HCT116 (cell line): Measurements from ENCODE around the gene RAMP2.

Source experiments
- CTCF ChIP-seq, 3 experiments: fragments of 200-600 bp in 1 of 3; sonication (generic) in 1 of 3; IDR thresholded peaks in 2 of 3; conservative IDR thresholded peaks in 1 of 3; 2 replicates each; pipeline ENCODE4 v1.5.1; 2012 to 2017; ENCODE audit warnings: low read depth in 2 of 3, low read length in 2 of 3, antibody characterized with exemption in 1 of 3, borderline replicate concordance in 1 of 3, control low read depth in 1 of 3, mild to moderate bottlenecking in 1 of 3, mixed read lengths in 1 of 3, mixed run types in 1 of 3, moderate library complexity in 1 of 3; ENCODE audit not compliant: insufficient read depth in 1 of 3
- EZH2phosphoT487 ChIP-seq: fragments of 200-600 bp; IDR thresholded peaks from 2 replicates; pipeline ENCODE4 v1.6.1; 2018; ENCODE audit warnings: antibody characterized with exemption, borderline replicate concordance
- JUND ChIP-seq: IDR thresholded peaks from 2 replicates; pipeline ENCODE4 v1.6.1; 2012
- MAX ChIP-seq: IDR thresholded peaks from 2 replicates; pipeline ENCODE4 v1.6.1; 2012
- POLR2A ChIP-seq: IDR thresholded peaks from 2 replicates; pipeline ENCODE4 v1.7.0; 2011; ENCODE audit warnings: borderline replicate concordance; ENCODE audit not compliant: insufficient read depth, insufficient read length; ENCODE audit errors: extremely low read depth
- POLR2AphosphoS5 ChIP-seq: IDR thresholded peaks from 2 replicates; pipeline ENCODE4 v1.6.1; 2011; ENCODE audit warnings: mild to moderate bottlenecking, low read depth, low read length, moderate library complexity
- SRF ChIP-seq: IDR thresholded peaks from 2 replicates; pipeline ENCODE4 v1.6.1; 2012; ENCODE audit warnings: low read depth
- ZFX ChIP-seq: fragments of 450-650 bp; IDR thresholded peaks from 2 replicates; pipeline ENCODE4 v1.6.1; 2017

GRCh38 chr17:42779304-42779935 lies 18.4 kb downstream of the RAMP2 start:
- TF ChIP-seq CTCF (IDR thresholded peaks at IDR 0.05 in 2 of 3, conservative IDR thresholded peaks at IDR 0.05 in 1 of 3; ENCODE audit: borderline replicate concordance in 1 of 3, insufficient read depth in 1 of 3, low read depth in 2 of 3, low read length in 2 of 3), result no peak
- no peak for TF ChIP-seq EZH2phosphoT487
- TF ChIP-seq POLR2AphosphoS5, result no peak
- TF ChIP-seq SRF, result no peak
- TF ChIP-seq POLR2A, result no peak
- no peak for TF ChIP-seq ZFX
- TF ChIP-seq MAX, result no peak
- no peak for TF ChIP-seq JUND
